Stimulated activated CD8-positive, alpha-beta memory T cell treated with anti-CD3 and anti-CD28 coated beads, Interleukin-4, amount 100 ng/mL, for 24 hours (primary cell): Measurements from ENCODE around the gene UGT2A3.

ENCODE experiments used
- DNase-seq: peaks from one replicate; pipeline ENCODE4 v3.0.0-alpha.2; 2020; ENCODE audit warnings: low read depth

The UGT2A3 gene

DNA sequence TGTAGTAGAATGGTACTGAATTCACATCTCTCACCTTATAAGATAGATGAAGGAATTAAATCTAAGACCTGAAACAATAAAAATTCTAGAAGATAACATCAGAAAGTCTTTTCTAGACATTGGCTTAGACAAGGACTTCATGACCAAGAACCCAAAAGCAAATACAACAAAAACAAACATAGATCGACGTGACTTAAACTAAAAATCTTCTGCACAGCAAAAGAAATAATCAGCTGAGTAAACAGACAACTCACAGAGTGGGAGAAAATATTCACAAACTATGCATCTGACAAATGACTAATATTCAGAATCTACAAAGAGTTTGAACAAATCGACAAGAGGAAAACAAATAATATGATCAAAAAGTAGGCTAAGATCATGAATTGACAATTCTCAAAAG lies 38.8 kb downstream of the UGT2A3 start:
- no peak for DNase-seq

- DNase-seq: no peak
Measured at GRCh38 chr4:68909385-68909784, 42.2 kb downstream of the UGT2A3 start.

GRCh38 chr4:68907788-68908700 lies 43.6 kb downstream of the UGT2A3 start:
- no peak for DNase-seq

GRCh38 chr4:68907245-68907644 lies 44.4 kb downstream of the UGT2A3 start:
- DNase-seq: no peak

DNA sequence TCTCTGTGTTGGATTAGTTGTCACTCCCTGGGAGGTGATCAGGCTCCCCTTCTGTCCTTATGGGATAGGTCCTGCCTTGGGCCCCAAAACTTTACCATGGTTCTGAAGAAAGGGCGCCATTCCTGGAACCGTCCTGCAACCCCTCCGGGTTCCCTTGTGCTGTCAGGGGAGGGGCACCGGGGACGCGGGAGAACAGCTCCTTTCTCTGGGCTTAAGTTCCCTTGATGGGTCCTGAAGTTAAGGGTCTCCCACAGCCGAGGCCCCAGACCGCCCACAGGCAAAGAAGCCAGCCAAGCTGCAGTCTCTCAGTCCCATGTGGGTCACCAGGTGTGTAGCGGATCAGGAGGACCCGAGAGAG lies 44.8 kb downstream of the UGT2A3 start:
- no peak for DNase-seq

GRCh38 chr4:68905939-68906779 lies 45.4 kb downstream of the UGT2A3 start:
- DNase-seq: no peak

DNA sequence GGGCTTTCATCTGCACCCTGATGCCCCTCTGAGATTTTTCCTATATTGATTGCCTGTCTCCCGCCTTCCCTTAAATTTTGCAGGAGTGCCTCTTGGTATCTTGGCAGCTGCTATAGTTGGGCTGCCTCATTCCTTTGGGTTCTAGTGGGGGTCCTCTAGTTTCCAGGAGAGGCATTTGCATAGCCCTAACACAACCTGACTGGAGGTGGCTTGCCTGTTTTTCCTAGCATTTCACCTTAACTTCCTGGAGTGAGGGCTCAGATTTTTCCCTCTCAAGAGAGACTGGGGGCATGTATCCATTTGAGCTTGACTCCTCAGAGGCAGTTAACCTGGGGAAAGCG lies 46.0 kb downstream of the UGT2A3 start:
- no peak for DNase-seq

DNA sequence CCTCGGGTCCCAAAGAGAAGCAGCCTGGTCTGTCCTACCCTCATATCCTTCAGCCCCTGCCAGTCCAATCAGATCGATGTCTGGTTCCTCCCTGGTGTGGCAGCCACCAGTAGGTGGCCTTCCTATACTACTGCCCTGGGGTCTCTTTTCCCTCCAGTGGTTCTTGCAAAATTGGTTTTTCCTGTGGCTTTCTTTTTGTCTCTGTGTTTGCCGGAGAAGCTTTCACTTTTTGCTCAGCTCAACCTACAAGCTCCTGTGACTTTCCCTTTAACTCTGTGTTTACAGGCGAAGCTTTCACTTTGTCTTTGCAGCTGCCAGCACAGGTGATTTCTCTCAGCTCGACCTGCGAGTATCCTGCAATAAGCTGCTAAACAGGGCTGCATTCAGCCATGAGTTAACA lies 46.8 kb downstream of the UGT2A3 start:
- DNase-seq: no peak

DNA sequence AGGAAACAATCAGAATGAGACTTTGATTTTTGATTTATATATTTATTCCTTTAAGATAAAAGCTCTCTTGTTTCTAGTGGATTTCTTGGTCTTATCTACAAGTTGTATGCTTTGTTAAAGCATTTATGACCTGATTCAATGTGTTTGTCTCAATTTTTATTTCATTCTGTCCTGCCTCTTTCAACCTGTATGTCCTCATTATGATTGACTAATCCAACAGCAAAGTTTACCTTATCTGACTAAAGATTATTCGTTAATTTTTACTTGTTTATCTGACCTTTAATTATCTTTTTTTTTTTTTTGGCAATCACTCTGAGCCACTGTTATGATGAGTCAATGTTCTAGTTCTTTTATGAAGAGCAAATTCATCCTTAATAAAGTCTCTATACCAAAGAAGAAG lies 54.9 kb downstream of the UGT2A3 start:
- DNase-seq: no peak

- no peak for DNase-seq
Measured at GRCh38 chr4:68895561-68896198, 55.9 kb downstream of the UGT2A3 start.

GRCh38 chr4:68892861-68893260 lies 58.7 kb downstream of the UGT2A3 start:
- DNase-seq: no peak

- DNase-seq: no peak
Measured at GRCh38 chr4:68891678-68892077, 59.9 kb downstream of the UGT2A3 start.

DNA sequence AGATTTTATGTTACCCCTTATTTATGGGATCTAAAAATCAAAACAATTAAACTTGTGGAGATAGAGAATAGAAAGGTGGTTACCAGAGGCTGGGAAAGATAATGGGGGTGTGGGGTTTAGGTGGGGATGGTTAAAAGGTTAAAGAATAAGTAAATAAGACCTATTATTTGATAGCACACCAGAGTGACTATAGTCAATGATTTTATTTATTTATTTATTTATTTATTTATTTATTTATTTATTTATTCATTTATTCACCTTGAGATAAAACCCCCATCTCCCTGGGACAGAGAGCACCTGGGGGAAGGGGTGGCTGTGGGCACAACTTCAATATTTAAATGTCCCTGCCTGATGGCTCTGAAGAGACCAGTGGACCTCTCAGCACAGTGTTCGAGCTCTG lies 66.1 kb downstream of the UGT2A3 start:
- no peak for DNase-seq

- DNase-seq: no peak
Measured at GRCh38 chr4:68883870-68884269, 67.7 kb downstream of the UGT2A3 start.
